Tibial nerve (tissue), 4 donors: Measurements from ENCODE around the gene HEATR1. TPM values are rescaled to one million over a fixed set of nuclear protein-coding genes. Genes with fewer than 3 reads are reported as not detected.
"Not testable (repeated sequence)": the region's sequence is repeated elsewhere in the genome, so short reads cannot be mapped to it uniquely, and the experiment has no call there.

Experiments used
- DNase-seq, 2 donors: peaks; one replicate each; pipeline ENCODE4 v3.0.0-alpha.2; 2019; ENCODE audit warnings: low spot score in 2 of 2
- H3K27ac ChIP-seq, 4 donors: fragments of 200-600 bp; sonication (generic) in 3 of 4; one replicate each; pipeline ENCODE4 v1.5.1; 2017 to 2019; ENCODE audit warnings: mild to moderate bottlenecking in 1 of 4
- H3K27me3 ChIP-seq, 2 donors: fragments of 200-600 bp; sonication (generic) in 1 of 2; one replicate each; pipeline versions ENCODE4 v1.5.1 to v1.6.0; 2017 to 2019
- H3K36me3 ChIP-seq, 3 donors: fragments of 200-600 bp; sonication (generic); one replicate each; pipeline ENCODE4 v1.5.1; 2018 to 2019
- H3K4me1 ChIP-seq, 4 donors: fragments of 200-600 bp; sonication (generic) in 3 of 4; one replicate each; pipeline ENCODE4 v1.5.1; 2017 to 2019
- H3K4me3 ChIP-seq, 4 donors: fragments of 200-600 bp; sonication (generic) in 3 of 4; one replicate each; pipeline ENCODE4 v1.5.1; 2017 to 2019; ENCODE audit warnings: mild to moderate bottlenecking in 1 of 4, moderate library complexity in 1 of 4
- H3K9me3 ChIP-seq, 4 donors: fragments of 200-600 bp; sonication (generic) in 3 of 4; one replicate each; pipeline ENCODE4 v1.5.1; 2017 to 2019
- EP300 ChIP-seq, 2 donors: sonication (generic); formaldehyde crosslinking; IDR thresholded peaks; one replicate each; pipeline ENCODE4 v1.6.1; 2017; ENCODE audit warnings: antibody characterized with exemption in 2 of 2, mild to moderate bottlenecking in 1 of 2
- POLR2A ChIP-seq, 2 donors: fragments of 450-650 bp; IDR thresholded peaks; one replicate each; pipeline ENCODE4 v1.6.1; 2017; ENCODE audit warnings: antibody characterized with exemption in 2 of 2, mild to moderate bottlenecking in 2 of 2, moderate library complexity in 2 of 2
- WGBS, 2 donors: methylation state at CpG; one replicate each; pipeline ENCODE4 v1.1.5; 2018; 5-methylcytosine and 5-hydroxymethylcytosine counted together
- total RNA-seq, 4 donors: library from RNA; depleted of rRNA; stranded (reverse); fragments of >200 nt; gene quantifications; one replicate each; pipeline ENCODE4 v1.1.0, GENCODE V29; 2016
- TF ChIP-seq, protein P1 (sequence below), 5 experiments: fragments of 200-600 bp in 3 of 5; fragments of 450-650 bp in 2 of 5; sonication (generic) in 3 of 5; IDR thresholded peaks; one replicate each; pipeline ENCODE4 v1.5.1; 2016 to 2019; ENCODE audit warnings: antibody characterized with exemption in 5 of 5, mild to moderate bottlenecking in 3 of 5, moderate library complexity in 2 of 5

HEATR1 gene
- total RNA-seq, 4 donors from 2014 or later, result 17.0 to 32.4 (median 19.4) TPM

DNA sequence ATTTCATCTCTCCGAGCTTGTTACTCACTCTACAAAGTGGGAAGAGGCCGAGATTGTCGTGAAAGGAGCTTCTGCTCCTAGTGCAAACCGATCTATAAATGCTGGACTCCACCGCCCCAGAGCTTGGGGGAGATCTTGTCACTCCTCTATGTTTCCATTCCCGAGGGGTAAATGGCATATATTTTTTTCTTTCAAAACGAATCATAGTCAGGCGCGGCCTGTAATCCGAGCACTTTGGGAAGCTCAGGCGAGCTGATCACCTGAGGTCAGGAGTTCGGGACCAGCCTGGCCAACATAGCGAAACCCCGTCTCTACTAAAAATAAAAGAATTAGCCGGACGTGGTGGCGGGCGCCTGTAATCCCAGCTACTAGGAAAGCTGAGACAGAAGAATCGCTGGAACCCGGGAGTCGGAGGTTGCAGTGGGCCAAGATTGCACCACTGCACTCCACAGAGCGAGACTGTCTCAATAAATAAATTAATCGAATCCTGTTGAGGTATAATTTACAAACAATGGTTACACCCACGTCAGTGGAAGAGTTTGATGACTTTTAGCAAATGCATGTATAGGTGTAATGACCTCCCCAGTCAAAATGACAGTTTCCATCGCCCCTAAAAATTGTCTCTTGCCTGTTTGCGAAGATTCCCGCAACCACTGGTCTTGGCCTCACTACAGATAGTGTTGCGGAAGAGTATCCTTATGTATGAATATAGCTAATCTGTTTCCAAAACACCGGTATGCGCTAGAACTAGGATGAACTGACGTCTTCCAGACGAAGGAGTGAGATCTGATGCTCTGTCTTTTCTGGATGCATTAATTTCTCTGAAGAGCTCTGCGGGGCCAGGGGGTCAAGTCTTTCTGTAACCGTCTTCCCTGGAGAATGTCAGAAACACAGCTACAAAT, 840 bp upstream of the HEATR1 start:
- Histone ChIP-seq H3K4me3 (peak overlapping the region; percentile 67 to 95 (median 76)), H3K27me3 (no peaks in the 10 kb centered on the region), H3K36me3 (peaks cover 0 to 24% (median 0%) of the 10 kb centered on the region in 3 donors), H3K9me3 (no peaks in the 10 kb centered on the region), H3K27ac (peak overlapping the region; percentile 44 to 92 (median 82)), H3K4me1 (peaks cover 0 to 30% (median 12%) of the 10 kb centered on the region in 4 donors)
- 65 to 68% methylated on average over 34 of the region's 34 CpGs for whole genome bisulfite sequencing, 2 donors
- TF ChIP-seq POLR2A (IDR thresholded peaks at IDR 0.05) (no peak), EP300 (IDR thresholded peaks at IDR 0.05) (no peak)
- TF ChIP-seq, protein P1, sequence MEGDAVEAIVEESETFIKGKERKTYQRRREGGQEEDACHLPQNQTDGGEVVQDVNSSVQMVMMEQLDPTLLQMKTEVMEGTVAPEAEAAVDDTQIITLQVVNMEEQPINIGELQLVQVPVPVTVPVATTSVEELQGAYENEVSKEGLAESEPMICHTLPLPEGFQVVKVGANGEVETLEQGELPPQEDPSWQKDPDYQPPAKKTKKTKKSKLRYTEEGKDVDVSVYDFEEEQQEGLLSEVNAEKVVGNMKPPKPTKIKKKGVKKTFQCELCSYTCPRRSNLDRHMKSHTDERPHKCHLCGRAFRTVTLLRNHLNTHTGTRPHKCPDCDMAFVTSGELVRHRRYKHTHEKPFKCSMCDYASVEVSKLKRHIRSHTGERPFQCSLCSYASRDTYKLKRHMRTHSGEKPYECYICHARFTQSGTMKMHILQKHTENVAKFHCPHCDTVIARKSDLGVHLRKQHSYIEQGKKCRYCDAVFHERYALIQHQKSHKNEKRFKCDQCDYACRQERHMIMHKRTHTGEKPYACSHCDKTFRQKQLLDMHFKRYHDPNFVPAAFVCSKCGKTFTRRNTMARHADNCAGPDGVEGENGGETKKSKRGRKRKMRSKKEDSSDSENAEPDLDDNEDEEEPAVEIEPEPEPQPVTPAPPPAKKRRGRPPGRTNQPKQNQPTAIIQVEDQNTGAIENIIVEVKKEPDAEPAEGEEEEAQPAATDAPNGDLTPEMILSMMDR (IDR thresholded peaks at IDR 0.05), result no peak
- DNase-seq, result no peak

DNA sequence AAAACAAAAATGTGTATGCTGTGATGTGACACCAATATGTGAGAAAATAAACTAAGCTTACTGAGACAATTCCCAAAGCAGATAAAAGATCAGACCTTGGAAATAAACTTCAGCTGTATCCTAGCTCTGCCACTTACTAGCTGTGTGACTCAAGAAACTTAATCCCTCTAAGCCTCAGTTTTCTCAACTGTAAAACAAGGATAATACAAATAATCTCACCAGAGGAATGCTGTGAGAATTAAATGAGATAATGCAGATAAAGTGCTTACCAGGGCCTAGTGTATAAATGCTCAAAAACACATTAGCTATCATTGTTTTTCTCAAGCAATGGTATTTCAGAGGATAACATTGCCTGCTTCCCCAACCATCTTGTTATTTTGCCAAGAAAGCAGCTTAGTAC, 2.1 kb downstream of the HEATR1 start:
- no peak for TF ChIP-seq EP300 (IDR thresholded peaks at IDR 0.05)
- TF ChIP-seq, protein P1 (IDR thresholded peaks at IDR 0.05), result no peak
- no peak for TF ChIP-seq POLR2A (IDR thresholded peaks at IDR 0.05)
- Histone ChIP-seq H3K4me1 (peaks cover 0 to 30% (median 12%) of the 10 kb centered on the region in 4 donors), H3K36me3 (peaks cover 0 to 48% (median 0%) of the 10 kb centered on the region in 3 donors), H3K27ac (no peak overlapping the region), H3K27me3 (no peaks in the 10 kb centered on the region), H3K9me3 (no peaks in the 10 kb centered on the region), H3K4me3 (no peak overlapping the region)
- no peak for DNase-seq

DNA sequence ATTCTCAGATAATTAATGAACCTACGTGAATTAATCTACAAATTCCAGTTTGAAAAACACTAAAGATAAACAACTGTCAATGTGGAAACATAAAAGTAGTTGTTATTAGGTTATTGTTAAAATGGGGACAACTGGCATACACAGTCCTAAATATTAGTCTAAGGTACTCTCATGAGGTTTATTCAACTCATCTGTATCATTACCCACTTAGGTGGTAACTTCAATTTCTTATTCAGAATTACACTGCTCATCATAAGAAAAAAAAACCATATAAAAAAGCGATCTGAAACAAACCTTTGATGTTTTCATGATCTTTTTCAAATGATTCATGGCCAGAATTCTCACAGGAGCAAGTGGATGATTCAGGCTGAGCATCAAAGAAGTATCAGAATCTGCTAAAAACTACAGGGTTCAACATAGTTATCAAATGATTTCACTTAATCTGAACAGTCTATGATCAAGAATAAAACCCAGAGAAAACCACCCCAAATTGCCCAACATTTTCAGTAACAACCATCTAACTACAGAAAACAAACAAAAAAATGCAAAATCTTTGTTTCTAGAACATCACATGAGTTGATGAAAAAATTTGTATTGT, 13.7 kb downstream of the HEATR1 start:
- DNase-seq, result no peak
- H3K27ac ChIP-seq, result no peak overlapping the region
- 81 to 93% methylated on average over 2 of the region's 2 CpGs for WGBS, 2 donors
- no peaks in the 10 kb centered on the region for H3K9me3 ChIP-seq
- TF ChIP-seq POLR2A (IDR thresholded peaks at IDR 0.05) (no peak), EP300 (IDR thresholded peaks at IDR 0.05) (no peak)
- TF ChIP-seq, protein P1 (IDR thresholded peaks at IDR 0.05), result no peak
- H3K27me3 ChIP-seq, result no peaks in the 10 kb centered on the region
- H3K4me1 ChIP-seq, result no peaks in the 10 kb centered on the region
- H3K4me3 ChIP-seq, result no peak overlapping the region
- H3K36me3 ChIP-seq, result peaks cover 5 to 96% (median 11%) of the 10 kb centered on the region in 3 donors

DNA sequence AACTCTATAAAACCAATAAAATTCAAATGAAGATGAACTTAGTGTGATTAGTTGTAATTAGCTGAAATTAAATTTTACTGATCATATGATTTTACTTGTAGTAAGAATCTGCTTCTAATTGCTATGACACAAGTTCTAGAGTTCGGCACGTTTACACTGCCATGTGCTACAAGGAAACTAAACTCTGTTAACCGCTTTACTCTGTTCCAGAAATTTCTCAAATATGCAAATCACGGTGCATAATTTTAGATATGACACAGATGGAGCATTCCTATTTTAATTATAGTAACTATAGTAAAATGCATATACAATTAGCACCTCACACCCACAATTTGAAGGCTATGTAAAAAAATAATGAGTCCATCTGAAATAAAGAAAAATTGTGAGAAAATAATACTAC, 14.8 kb downstream of the HEATR1 start:
- no peak overlapping the region for H3K27ac ChIP-seq
- H3K36me3 ChIP-seq, result peaks cover 5 to 96% (median 11%) of the 10 kb centered on the region in 3 donors
- no peak overlapping the region for H3K4me3 ChIP-seq
- H3K9me3 ChIP-seq, result no peaks in the 10 kb centered on the region
- no peaks in the 10 kb centered on the region for H3K27me3 ChIP-seq
- no peak for DNase-seq
- no peaks in the 10 kb centered on the region for H3K4me1 ChIP-seq
- 92 to 94% methylated on average over 4 of the region's 4 CpGs for WGBS, 2 donors
- TF ChIP-seq, protein P1 (IDR thresholded peaks at IDR 0.05), result no peak
- TF ChIP-seq POLR2A (IDR thresholded peaks at IDR 0.05) (no peak), EP300 (IDR thresholded peaks at IDR 0.05) (no peak)

DNA sequence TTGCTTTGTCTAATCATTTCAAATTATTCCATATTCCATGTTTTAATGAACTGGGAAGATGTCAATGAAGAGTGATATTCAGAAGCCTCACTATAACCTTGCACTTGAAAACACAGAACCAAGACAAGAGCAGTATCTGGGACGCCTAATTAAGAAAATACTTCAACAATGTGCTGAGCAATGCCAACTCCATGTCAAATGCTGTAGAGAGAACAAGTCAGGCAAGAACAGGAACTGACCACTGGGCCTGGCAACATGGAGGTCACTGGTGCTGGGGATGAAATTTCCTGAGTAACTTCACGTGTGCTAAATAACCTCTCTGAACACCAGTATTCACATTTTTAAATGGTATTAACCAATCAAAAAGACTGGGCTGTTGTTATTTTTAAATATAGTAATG, 22.8 kb downstream of the HEATR1 start:
- 90% methylated on average over 2 of the region's 2 CpGs for WGBS, 2 donors
- no peaks in the 10 kb centered on the region for H3K9me3 ChIP-seq

DNA sequence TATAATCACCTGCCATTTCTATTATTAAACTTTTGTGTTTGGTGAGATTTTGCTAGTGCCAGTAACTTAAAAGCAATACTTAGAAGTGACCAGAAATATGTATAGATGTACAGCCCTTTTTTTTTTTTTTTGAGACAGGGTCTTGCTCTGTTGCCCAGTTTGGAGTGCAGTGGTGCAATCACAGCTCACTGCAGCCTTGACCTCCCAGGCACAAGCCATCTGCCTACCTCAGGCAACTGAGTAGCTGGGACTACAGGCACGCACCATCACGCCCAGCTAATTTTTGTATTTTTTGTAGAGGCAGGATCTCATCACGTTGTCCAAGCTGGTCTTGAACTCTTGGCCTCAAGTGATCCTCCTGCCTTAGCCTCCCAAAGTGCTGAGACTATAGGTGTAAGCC, 23.9 kb downstream of the HEATR1 start:
- H3K27me3 ChIP-seq, H3K4me3 ChIP-seq, H3K9me3 ChIP-seq, H3K27ac ChIP-seq, H3K4me1 ChIP-seq, DNase-seq: not testable (repeated sequence)
- WGBS, 2 donors, result 92 to 93% methylated on average over 3 of the region's 3 CpGs
- peaks cover 0 to 94% (median 15%) of the 10 kb centered on the region in 3 donors for H3K36me3 ChIP-seq

More for the DNA sequence above, 22.8 kb downstream of the HEATR1 start:
- Histone ChIP-seq H3K36me3 (peaks cover 0 to 94% (median 15%) of the 10 kb centered on the region in 3 donors), H3K27ac (no peak overlapping the region), H3K4me3 (no peak overlapping the region), H3K27me3 (no peaks in the 10 kb centered on the region), H3K4me1 (no peaks in the 10 kb centered on the region)
- DNase-seq, result no peak
- TF ChIP-seq POLR2A (IDR thresholded peaks at IDR 0.05) (no peak), EP300 (IDR thresholded peaks at IDR 0.05) (no peak)
- TF ChIP-seq, protein P1 (IDR thresholded peaks at IDR 0.05), result no peak
